ENCODE data around the gene MAP3K15. TPM values are rescaled to one million over a fixed set of nuclear protein-coding genes. Genes with fewer than 3 reads are reported as not detected.
A peak's percentile ranks its signal among the peaks of the same experiment; 100 is the strongest.

Gene MAP3K15
- total and polyA plus RNA-seq, 5 donors: 0.09 to 0.45 (median 0.20) TPM; not detected in 1

DNA sequence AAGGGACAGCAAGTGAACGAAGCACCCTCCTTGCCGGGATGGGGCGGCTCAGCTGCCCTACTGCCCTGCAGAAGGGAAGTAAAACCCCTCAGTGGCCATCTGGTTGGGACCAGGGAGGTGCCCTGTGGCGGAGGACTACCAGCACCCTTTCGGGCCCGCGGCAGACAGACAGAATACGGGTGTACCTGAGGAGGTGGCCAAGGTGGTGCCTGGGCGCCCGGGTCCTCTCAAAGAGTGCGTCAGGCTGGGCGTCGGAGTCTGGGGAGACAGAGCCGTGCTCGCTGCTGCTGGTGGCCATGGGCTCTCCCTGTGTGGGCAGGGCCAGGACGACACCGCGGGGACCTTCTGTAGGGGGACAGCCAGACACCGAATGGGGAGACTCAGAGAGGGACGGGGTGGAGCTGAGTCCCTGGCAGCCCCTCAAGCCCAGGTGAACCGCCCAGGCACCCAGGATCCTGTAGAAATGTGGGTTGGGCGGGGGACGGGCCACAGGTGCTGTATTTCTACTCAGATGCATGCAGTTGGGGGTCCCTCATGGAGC lies 141.9 kb downstream of the MAP3K15 start:
- DNase-seq: no peak
- peak in 1 of 2 donors; percentile 5 for ATAC-seq
- 29% methylated on average over 23 of the region's 23 CpGs for WGBS
- Histone ChIP-seq H3K9me3 (ENCODE audit: control insufficient read depth, low read length) (no peaks in the 10 kb centered on the region), H3K4me1 (ENCODE audit: control insufficient read depth, insufficient read depth, low read length) (no peaks in the 10 kb centered on the region), H3K27ac (ENCODE audit: low read length) (no peak overlapping the region), H3K27me3 (ENCODE audit: control insufficient read depth, insufficient read depth) (no peaks in the 10 kb centered on the region), H3K4me3 (ENCODE audit: low read length) (no peak overlapping the region)
- intact Hi-C loops (cut with DNase I): loop anchor here in 1 of 4 donors (5.0 kb wide), 1 partner anchor 514 kb away; the partner anchor contains the start of gene SH3KBP1

DNA sequence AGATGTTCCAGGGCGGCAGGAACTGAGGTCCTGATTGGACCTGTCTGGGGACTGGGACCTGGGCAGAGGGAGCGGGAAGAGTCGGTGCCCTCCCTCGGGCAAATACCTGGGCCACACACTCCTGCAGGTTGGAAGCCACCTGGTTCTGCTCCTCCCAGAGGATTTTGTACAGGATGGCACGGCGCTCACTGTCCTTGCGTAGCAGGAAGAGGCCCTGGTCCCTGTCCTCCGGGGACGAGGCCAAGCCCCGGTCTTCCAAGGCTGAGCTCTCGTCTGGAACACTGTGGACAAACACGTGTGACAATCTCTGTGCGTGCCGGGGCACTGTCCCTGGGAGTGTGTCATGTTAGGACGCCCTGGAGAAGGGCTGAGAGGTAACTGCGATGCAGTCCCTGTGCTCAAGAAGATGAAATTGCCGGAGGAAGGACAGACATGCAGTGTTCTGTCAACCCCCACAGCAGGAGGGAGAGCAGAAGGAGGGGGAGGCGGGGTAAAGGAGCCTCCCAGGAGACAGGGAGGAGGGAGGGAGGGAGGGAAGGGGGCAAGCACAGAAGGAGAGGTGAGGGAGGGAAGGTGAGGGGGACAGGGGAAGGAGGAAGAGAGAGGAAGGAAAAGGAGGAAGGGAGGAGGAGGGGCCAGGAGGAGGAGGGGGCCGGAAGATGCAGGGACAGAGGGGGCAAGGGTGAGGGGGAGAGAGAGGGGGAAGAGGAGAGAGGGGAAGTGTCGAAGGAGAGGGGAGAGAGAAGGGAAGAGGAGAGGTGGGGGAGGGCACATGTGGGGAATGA lies 142.6 kb downstream of the MAP3K15 start:
- DNase-seq (peak in 1 of 3 donors; percentile 42), ATAC-seq (peak; percentile 38 to 56)
- intact Hi-C loops (cut with DNase I): loop anchor here in 1 of 4 donors (5.0 kb wide), 1 partner anchor 515 kb away; the partner anchor contains the start of gene SH3KBP1
- no peaks in the 10 kb centered on the region for H3K27me3 ChIP-seq (ENCODE audit: control insufficient read depth, insufficient read depth)
- H3K27ac ChIP-seq (ENCODE audit: low read length): no peak overlapping the region
- under 1% methylated on average over 20 of the region's 20 CpGs for WGBS
- peak overlapping the region; percentile 36 for H3K4me3 ChIP-seq (ENCODE audit: low read length)
- H3K9me3 ChIP-seq (ENCODE audit: control insufficient read depth, low read length): no peaks in the 10 kb centered on the region
- H3K4me1 ChIP-seq (ENCODE audit: control insufficient read depth, insufficient read depth, low read length): no peaks in the 10 kb centered on the region

DNA sequence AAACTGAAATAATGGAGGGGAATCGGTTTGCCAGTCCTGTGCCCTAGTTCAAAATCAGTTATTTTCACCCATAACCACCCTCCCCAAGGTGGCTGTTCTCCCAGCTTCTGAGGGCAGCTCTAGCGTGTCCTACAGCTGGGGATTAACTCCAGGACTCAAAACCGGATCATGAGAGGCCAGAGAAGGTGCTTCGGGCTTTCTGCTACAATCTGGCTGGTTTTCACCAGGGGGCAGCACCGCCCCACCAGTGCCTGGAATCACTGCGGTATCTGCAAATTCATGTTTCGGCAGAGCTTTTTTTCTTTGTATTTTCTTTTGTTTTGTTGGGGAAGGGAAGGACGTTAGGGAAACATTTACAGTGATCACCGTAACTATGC lies 143.2 kb downstream of the MAP3K15 start:
- 2% methylated on average over 9 of the region's 9 CpGs for WGBS
- no peak overlapping the region for H3K27ac ChIP-seq (ENCODE audit: low read length)
- ATAC-seq: peak; percentile 72 to 74
- no peaks in the 10 kb centered on the region for H3K4me1 ChIP-seq (ENCODE audit: control insufficient read depth, insufficient read depth, low read length)
- peak; percentile 48 to 81 (median 78) for DNase-seq
- H3K4me3 ChIP-seq (ENCODE audit: low read length): peak overlapping the region; percentile 36
- no peaks in the 10 kb centered on the region for H3K27me3 ChIP-seq (ENCODE audit: control insufficient read depth, insufficient read depth)
- intact Hi-C loops (cut with DNase I): loop anchor here in 1 of 4 donors (5.0 kb wide), 1 partner anchor 515 kb away; the partner anchor contains the start of gene SH3KBP1
- no peaks in the 10 kb centered on the region for H3K9me3 ChIP-seq (ENCODE audit: control insufficient read depth, low read length)

DNA sequence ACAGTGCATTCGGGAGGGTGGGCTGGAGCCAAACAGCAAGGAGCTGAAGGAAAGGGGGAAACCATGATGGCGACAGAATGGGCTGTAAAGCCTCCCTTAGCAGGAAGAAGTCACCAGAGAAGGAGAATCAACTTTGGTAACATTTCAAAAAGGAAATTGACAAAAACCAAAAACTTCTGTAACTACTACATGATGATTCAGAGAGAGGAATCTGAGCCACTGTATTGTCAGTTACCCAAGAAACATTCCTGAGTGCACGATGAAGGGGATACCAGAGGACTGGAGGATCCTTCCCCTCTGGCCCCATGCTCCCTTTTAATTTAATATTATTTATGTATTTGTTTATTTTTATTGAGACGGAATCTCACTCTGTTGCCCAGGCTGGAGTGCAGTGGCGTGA lies 145.2 kb downstream of the MAP3K15 start:
- H3K4me1 ChIP-seq (ENCODE audit: control insufficient read depth, insufficient read depth, low read length): no peaks in the 10 kb centered on the region
- intact Hi-C loops (cut with DNase I): loop anchor here in 1 of 4 donors (5.0 kb wide), 1 partner anchor 517 kb away; the partner anchor contains the start of gene SH3KBP1
- H3K27ac ChIP-seq (ENCODE audit: low read length): no peak overlapping the region
- DNase-seq (no peak), ATAC-seq (no peak)
- 84% methylated on average over 5 of the region's 5 CpGs for WGBS
- no peaks in the 10 kb centered on the region for H3K27me3 ChIP-seq (ENCODE audit: control insufficient read depth, insufficient read depth)
- H3K4me3 ChIP-seq (ENCODE audit: low read length): no peak overlapping the region
- H3K9me3 ChIP-seq (ENCODE audit: control insufficient read depth, low read length): no peaks in the 10 kb centered on the region

DNA sequence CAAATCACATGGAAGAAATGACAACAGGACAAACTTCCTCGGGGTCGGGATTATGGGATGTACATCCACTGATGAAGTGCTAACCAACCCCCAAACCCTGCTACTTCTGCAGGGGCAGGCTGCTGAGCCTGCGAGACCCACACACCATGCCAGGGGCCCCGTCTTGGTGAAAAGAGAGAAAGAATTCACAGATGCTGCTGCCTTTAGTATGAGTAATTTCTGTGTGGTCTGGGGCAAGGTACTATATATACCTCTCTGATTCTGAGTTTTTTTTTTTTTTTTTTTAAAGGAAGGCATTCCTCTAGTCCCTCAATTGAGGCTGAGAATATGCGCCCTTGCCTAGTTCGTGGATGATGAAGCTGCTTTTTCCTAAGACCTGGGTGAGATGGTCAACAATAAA lies 146.7 kb downstream of the MAP3K15 start:
- Histone ChIP-seq H3K4me3 (ENCODE audit: low read length) (no peak overlapping the region), H3K4me1 (ENCODE audit: control insufficient read depth, insufficient read depth, low read length) (no peaks in the 10 kb centered on the region), H3K27me3 (ENCODE audit: control insufficient read depth, insufficient read depth) (no peaks in the 10 kb centered on the region), H3K27ac (ENCODE audit: low read length) (no peak overlapping the region), H3K9me3 (ENCODE audit: control insufficient read depth, low read length) (no peaks in the 10 kb centered on the region)
- no peak for DNase-seq
- WGBS: 92% methylated on average over 6 of the region's 6 CpGs
- intact Hi-C loops (cut with DNase I): no loop called here
- ATAC-seq: no peak

DNA sequence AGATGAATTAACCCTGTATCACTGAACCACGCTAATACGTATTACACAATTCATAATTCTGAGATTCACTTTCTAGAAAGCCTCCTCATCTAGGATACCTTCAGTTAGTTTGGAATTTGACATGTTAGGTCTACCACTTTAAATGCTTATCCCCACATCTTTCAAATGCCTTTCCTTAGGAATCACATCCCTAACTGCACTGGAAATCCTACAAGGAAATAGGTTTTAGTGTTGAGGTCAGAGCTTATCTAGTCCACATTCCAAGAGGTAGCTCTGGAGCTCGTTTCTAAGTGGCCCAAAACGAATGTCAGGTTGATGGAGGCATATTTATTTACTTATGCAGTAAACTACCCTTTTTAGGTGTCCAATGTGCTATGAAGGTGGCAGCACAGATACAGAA lies 153.6 kb downstream of the MAP3K15 start:
- intact Hi-C loops (cut with DNase I): no loop called here
- WGBS: 57% methylated on average over 4 of the region's 4 CpGs
- Histone ChIP-seq H3K27ac (ENCODE audit: low read length) (no peak overlapping the region), H3K4me3 (ENCODE audit: low read length) (no peak overlapping the region), H3K27me3 (ENCODE audit: control insufficient read depth, insufficient read depth) (no peaks in the 10 kb centered on the region), H3K4me1 (ENCODE audit: control insufficient read depth, insufficient read depth, low read length) (no peaks in the 10 kb centered on the region), H3K9me3 (ENCODE audit: control insufficient read depth, low read length) (no peaks in the 10 kb centered on the region)
- ATAC-seq (no peak), DNase-seq (no peak)

DNA sequence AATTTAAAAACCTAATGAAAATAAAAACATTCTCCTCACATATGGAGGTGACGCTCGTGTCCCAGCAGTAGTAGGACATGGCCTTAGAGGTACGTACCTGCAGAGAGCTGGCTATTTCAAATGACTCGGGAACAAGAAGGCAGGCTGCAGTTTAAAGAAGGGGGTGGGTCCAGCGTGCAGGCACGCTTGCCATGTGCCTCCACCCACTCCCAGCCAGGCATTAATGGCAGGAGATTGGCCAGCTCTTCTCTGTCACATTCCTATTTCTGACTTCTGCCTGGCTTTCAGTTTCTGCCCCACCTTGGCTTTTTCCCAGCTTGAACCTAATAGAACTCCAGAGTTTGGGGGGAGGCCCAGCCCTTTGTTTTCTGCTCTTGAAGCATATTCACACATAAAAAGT lies 154.4 kb downstream of the MAP3K15 start:
- ATAC-seq: peak in 1 of 2 donors; percentile 51
- intact Hi-C loops (cut with DNase I): no loop called here
- H3K4me1 ChIP-seq (ENCODE audit: control insufficient read depth, insufficient read depth, low read length): no peaks in the 10 kb centered on the region
- no peak for DNase-seq
- H3K4me3 ChIP-seq (ENCODE audit: low read length): no peak overlapping the region
- no peaks in the 10 kb centered on the region for H3K27me3 ChIP-seq (ENCODE audit: control insufficient read depth, insufficient read depth)
- no peaks in the 10 kb centered on the region for H3K9me3 ChIP-seq (ENCODE audit: control insufficient read depth, low read length)
- WGBS: 69% methylated on average over 6 of the region's 6 CpGs
- H3K27ac ChIP-seq (ENCODE audit: low read length): no peak overlapping the region

DNA sequence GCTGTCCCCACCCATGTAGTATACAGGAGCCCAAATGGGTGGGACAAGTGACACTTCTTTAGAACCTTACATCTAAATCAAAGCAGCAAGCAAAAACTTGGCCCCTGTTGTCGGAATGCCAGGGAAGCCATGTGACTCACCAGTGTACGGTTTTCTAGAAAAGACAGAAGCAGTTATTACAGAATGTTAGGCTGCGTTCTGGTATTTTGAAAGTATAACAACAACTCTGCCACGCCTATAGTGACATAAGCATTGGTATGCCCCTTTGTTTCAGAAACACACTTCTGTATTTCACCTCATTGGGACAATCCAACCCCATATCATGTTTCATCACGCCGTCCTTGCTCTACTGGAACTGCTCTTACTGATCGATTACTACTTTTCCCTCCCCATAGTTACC lies 156.8 kb downstream of the MAP3K15 start:
- 88% methylated on average over 7 of the region's 7 CpGs for WGBS

DNA sequence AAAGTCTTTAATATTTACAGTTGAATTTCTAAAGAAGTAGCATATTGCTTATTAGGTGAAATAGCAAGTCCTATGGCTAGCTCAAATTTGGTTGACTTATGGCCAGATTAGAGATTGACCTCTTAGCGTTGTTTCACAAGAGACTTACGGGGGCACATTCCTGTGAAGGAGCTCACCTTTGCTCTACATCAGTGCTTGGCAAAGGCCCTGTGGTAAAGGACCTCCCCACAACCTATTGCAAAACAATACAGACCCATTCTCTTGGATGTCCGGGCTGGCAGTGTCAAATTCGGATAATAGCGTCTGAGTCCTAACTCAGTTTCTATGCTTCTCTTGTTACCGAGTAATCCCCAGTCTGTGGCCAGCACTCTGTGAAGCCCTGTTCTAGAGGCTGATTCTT lies 160.7 kb downstream of the MAP3K15 start:
- Histone ChIP-seq H3K4me3 (ENCODE audit: low read length) (no peak overlapping the region), H3K27ac (ENCODE audit: low read length) (no peak overlapping the region), H3K9me3 (ENCODE audit: control insufficient read depth, low read length) (no peaks in the 10 kb centered on the region), H3K4me1 (ENCODE audit: control insufficient read depth, insufficient read depth, low read length) (no peaks in the 10 kb centered on the region), H3K27me3 (ENCODE audit: control insufficient read depth, insufficient read depth) (no peaks in the 10 kb centered on the region)
- WGBS: 92% methylated on average over 6 of the region's 6 CpGs
- ATAC-seq (no peak), DNase-seq (no peak)
- intact Hi-C loops (cut with DNase I): no loop called here

More for the DNA sequence above, 156.8 kb downstream of the MAP3K15 start:
- Histone ChIP-seq H3K9me3 (ENCODE audit: control insufficient read depth, low read length) (no peaks in the 10 kb centered on the region), H3K4me3 (ENCODE audit: low read length) (no peak overlapping the region), H3K27me3 (ENCODE audit: control insufficient read depth, insufficient read depth) (no peaks in the 10 kb centered on the region), H3K4me1 (ENCODE audit: control insufficient read depth, insufficient read depth, low read length) (no peaks in the 10 kb centered on the region), H3K27ac (ENCODE audit: low read length) (no peak overlapping the region)
- intact Hi-C loops (cut with DNase I): no loop called here
- DNase-seq: no peak
- no peak for ATAC-seq

DNA sequence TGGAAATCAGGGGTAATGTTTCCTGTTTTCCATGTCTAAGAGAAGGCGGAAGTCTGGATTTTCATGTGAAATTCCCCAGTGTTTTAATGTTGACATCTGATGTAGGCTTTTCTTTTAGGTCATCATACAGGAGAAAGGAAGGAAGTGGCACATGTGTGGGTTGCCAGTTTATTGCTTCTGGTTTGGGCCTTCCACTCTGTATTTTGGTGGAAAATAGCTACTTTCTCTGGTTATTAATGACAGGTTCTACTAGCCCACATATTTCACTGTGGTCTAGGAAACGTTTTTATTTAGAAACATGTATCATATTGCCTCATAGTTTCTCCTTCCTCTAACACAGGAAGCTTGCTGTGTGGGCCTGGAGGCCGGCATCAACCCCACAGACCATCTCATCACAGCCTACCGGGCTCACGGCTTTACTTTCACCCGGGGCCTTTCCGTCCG lies 164.3 kb downstream of the MAP3K15 start:
- no peak for ATAC-seq
- intact Hi-C loops (cut with DNase I): no loop called here
- WGBS: 71% methylated on average over 8 of the region's 8 CpGs
- Histone ChIP-seq H3K4me3 (ENCODE audit: low read length) (no peak overlapping the region), H3K4me1 (ENCODE audit: control insufficient read depth, insufficient read depth, low read length) (no peaks in the 10 kb centered on the region), H3K9me3 (ENCODE audit: control insufficient read depth, low read length) (no peaks in the 10 kb centered on the region), H3K27me3 (ENCODE audit: control insufficient read depth, insufficient read depth) (no peaks in the 10 kb centered on the region), H3K27ac (ENCODE audit: low read length) (no peak overlapping the region)
- no peak for DNase-seq

DNA sequence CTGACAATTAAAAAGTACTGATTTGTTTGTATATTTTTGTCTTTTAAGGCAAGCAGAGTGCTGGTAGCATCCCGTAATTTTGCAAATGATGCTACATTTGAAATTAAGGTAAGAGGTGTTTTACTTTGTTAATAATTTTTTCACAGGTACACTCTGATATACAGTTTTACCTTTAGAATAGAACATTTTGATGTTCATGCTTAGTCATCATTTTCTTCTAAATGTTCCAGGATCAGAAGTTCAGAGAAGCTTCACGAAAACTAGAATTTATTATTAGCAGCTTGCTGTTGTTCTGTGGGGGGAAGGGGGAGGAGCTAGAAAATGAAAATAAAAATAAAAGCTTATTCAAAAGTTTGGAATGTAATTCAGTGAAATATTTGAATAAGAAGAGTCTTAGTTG lies 166.0 kb downstream of the MAP3K15 start:
- no peaks in the 10 kb centered on the region for H3K4me1 ChIP-seq (ENCODE audit: control insufficient read depth, insufficient read depth, low read length)
- no peaks in the 10 kb centered on the region for H3K9me3 ChIP-seq (ENCODE audit: control insufficient read depth, low read length)
- 72% methylated on average over 2 of the region's 2 CpGs for WGBS
- no peak overlapping the region for H3K4me3 ChIP-seq (ENCODE audit: low read length)
- no peak overlapping the region for H3K27ac ChIP-seq (ENCODE audit: low read length)
- ATAC-seq (no peak), DNase-seq (no peak)
- intact Hi-C loops (cut with DNase I): no loop called here
- no peaks in the 10 kb centered on the region for H3K27me3 ChIP-seq (ENCODE audit: control insufficient read depth, insufficient read depth)

Data from right cardiac atrium (tissue), 5 donors.